Esophagus muscularis mucosa (tissue), 4 donors: ENCODE data around the gene CAST.
A peak's percentile ranks its signal among the peaks of the same experiment; 100 is the strongest.

ENCODE experiments used
- CTCF ChIP-seq, 3 experiments: fragments of 200-600 bp in 2 of 3; fragments of 450-650 bp in 1 of 3; sonication (generic) in 2 of 3; IDR thresholded peaks; one replicate each; pipeline ENCODE4 v1.5.1; 2017 to 2019; ENCODE audit warnings: antibody characterized with exemption in 3 of 3, mild to moderate bottlenecking in 2 of 3, moderate library complexity in 1 of 3
- EP300 ChIP-seq: sonication (generic); formaldehyde crosslinking; IDR thresholded peaks from one replicate; pipeline ENCODE4 v1.6.1; 2017; ENCODE audit warnings: antibody characterized with exemption
- POLR2AphosphoS5 ChIP-seq, 2 donors: sonication (generic); formaldehyde crosslinking; IDR thresholded peaks; one replicate each; pipeline ENCODE4 v1.6.1; 2017; ENCODE audit warnings: antibody characterized with exemption in 2 of 2

- no peak for TF ChIP-seq CTCF (IDR thresholded peaks at IDR 0.05)
- no peak for TF ChIP-seq EP300
- peak; percentile 90 to 95 for TF ChIP-seq POLR2AphosphoS5 (IDR thresholded peaks at IDR 0.05)
Observed at GRCh38 chr5:96702503-96703383, 40.6 kb downstream of the CAST start.
